Hematopoietic multipotent progenitor cell treated with erythropoietin and hydrocortisone succinate and interleukin-3 and kit ligand, for 17 days (in vitro differentiated cells): Measurements from ENCODE around the gene RUSF1.
A peak's percentile ranks its signal among the peaks of the same experiment; 100 is the strongest.
"Not testable (repeated sequence)": the region's sequence is repeated elsewhere in the genome, so short reads cannot be mapped to it uniquely, and the experiment has no call there.

Experiments
- DNase-seq: peaks from one replicate; pipeline ENCODE4 v3.0.0-alpha.2; 2015; ENCODE audit warnings: low spot score

RUSF1 gene

GRCh38 chr16:31487071-31487719, 21.0 kb downstream of the RUSF1 start:
- DNase-seq = no peak

DNA sequence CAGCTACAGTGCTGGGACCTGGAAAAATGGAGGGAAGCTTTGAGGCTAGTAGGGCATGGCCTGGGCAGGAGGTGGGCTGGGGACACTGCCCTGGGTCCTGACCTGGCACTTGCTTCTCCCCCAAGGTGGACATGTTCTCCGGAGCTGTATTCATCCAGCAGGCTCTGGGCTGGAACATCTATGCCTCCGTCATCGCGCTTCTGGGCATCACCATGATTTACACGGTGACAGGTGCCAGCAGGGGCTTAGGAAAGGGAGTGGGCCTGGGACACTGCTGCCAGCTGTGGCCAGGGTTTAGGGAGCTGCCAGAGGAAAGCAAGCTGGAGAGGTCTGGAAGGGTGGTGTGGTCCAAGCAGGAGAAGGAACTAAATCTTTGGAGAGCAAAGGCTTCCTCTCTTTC, 22.1 kb downstream of the RUSF1 start:
- no peak for DNase-seq

GRCh38 chr16:31485571-31485970, 22.6 kb downstream of the RUSF1 start:
- DNase-seq = no peak

GRCh38 chr16:31484491-31485171, 23.6 kb downstream of the RUSF1 start:
- no peak for DNase-seq

GRCh38 chr16:31484048-31484447, 24.1 kb downstream of the RUSF1 start:
- not testable (repeated sequence) for DNase-seq

DNA sequence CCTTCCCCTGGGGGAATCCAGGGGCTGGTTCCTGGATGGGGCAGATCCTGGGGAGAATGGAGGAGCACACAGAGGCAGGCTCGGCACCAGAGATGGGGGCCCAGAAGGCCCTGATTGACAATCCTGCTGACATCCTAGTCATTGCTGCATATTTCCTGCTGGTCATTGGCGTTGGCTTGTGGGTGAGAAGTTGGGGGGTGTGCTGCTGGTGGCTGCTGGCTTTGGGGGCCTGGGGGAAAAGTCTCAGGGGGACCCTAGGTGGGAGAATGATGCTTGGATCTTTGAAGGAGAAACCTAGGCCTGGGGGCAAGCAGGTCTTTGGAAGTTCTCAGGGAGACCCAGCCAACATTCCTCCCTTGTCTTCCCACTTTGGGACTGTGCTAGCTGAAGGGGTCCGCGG, 25.1 kb downstream of the RUSF1 start, which contains the start of gene SLC5A2:
SLC5A2 (plus strand) TSS at position 43 of the 400 bp plus-strand sequence; CDS start at position 57, 14 bp downstream.
- no peak for DNase-seq

GRCh38 chr16:31480851-31481536, 27.2 kb downstream of the RUSF1 start:
- peak; percentile 26 for DNase-seq

GRCh38 chr16:31479751-31480150, 28.4 kb downstream of the RUSF1 start:
- DNase-seq = no peak

GRCh38 chr16:31478956-31479355, 29.2 kb downstream of the RUSF1 start:
- no peak for DNase-seq

DNA sequence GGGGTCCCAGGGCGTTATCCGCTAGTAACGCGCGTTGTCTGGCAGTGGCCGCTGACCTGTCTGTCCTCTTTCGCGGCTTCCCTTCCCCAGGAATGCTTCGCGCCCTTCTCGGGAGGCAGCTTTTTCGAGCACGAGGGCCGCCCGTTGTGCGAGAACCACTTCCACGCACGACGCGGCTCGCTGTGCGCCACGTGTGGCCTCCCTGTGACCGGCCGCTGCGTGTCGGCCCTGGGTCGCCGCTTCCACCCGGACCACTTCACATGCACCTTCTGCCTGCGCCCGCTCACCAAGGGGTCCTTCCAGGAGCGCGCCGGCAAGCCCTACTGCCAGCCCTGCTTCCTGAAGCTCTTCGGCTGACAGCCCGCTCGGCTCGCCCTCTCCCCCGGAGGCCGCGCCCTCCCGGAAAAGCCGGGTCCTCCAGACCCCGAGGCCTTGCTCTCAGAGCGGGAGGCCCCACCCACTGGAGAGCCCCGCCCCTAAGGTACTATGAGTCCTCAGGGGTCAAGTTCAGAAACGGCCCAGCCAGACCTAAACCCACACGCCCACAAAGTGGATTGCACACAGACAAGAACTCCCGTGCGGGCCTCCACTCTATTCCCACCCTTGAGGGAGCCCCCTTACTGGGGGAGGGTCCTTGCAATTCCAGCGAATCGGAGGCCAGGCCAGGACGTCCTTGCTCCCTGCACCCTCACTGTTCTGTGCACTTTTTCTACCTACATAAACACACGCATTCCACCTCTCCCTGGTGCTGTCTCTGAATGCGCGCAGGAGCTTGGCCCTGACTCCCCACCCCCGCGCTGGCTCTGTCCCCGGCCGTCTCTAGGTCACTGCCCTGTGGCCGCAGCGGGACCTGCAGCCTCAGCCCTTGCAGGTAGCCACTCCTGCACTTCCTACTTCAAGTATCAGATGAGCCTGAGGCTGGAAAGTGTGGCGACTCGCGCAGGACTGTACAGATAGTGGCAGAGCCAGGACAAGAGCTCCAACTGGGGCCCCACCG, 30.7 kb downstream of the RUSF1 start:
- DNase-seq = peak; percentile 39

GRCh38 chr16:31476303-31477219, 31.6 kb downstream of the RUSF1 start:
- peak; percentile 81 for DNase-seq

DNA sequence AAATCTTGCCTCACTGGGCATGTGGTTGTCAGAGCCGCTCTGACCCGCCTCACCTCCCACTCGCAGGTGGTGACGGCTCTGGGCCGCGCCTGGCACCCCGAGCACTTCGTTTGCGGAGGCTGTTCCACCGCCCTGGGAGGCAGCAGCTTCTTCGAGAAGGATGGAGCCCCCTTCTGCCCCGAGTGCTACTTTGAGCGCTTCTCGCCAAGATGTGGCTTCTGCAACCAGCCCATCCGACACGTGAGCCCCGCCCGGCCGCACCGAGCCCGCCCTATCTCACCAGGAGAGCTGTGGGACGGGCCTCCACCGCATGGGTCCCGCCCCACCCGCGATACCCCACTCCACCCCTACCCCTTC, 32.3 kb downstream of the RUSF1 start:
- peak; percentile 52 for DNase-seq

DNA sequence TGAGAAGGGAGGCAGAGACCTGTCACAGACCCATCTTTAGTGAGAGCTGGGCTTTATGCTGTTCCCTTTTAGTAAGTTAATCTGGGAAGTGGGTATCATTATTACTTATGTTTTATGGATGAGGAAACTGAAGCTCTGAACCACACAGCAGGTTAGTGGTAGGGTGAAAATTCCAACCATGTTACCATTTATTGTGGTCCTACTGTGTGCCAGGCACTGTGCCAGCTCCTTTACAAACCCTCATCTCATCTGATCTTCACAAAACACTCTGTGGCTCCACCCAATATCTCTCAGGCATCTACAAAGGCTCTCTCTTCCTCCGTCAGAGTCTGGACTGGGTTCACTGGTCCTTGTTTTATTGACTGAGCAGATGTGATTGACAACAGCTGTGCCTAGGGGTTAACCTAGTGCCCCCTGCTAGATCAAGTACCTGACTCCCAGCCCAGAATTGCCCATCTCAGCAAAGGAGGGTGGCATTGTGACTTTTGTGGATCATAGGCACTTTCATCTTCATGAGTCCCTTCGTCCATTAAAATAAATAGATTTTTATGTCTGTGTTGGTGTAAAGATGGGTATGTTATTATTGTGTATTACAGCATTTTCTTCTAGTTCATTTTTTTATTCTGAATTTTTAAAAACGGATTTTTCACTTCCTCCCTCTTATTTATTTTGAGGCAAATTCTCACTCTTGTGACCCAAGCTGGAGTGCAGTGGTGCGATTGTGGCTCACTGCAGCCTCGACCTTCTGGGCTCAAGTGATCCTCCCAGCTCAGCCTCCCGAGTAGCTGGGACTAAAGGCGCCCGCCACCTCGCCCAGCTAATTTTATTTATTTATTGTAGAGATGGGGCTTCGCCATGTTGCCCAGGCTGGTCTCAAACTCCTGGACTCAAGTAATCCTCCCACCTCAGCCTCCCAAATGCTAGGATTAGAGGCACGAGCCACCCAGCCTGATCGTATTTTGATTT, 33.1 kb downstream of the RUSF1 start:
- no peak for DNase-seq

DNA sequence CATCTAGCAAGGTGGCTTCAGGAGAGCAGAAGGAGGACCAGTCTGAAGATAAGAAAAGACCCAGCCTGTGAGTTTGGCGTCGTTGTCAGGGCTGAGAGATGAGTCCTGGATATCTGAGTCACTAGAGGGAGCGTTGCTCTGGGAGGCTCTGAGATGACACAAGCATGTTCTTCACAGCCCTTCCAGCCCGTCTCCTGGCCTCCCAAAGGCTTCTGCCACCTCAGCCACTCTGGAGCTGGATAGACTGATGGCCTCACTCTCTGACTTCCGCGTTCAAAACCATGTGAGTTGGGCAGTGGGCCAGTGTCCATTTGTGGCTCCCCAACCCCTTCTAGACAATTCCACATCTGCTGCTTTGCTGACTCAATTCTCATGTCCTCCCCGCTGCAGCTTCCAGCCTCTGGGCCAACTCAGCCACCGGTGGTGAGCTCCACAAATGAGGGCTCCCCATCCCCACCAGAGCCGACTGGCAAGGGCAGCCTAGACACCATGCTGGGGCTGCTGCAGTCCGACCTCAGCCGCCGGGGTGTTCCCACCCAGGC, 33.9 kb downstream of the RUSF1 start:
- peak; percentile 61 for DNase-seq

DNA sequence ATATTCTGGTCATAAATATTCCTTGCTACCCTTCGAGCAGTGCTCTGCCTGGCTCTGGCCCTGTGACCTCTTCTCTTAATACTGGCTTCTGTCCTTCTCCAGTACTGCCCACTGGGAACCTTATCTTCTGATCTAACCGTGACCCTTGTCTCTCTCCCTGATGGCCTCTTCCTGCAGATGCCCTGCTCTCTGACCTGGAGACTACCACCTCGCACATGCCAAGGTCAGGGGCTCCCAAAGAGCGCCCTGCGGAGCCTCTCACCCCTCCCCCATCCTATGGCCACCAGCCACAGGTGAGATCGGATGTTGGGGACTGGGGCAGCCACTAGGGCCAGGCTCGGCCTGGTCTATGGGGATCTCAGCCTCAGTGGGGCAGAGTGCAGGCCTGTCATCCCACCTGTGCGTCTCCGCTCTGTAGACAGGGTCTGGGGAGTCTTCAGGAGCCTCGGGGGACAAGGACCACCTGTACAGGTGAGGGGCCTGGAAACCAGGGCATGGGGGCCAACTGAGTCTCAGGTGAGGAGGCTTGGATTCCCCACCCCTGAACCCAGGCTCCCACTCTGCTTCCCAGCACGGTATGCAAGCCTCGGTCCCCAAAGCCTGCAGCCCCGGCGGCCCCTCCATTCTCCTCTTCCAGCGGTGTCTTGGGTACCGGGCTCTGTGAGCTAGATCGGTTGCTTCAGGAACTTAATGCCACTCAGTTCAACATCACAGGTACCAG, 34.8 kb downstream of the RUSF1 start:
- no peak for DNase-seq

DNA sequence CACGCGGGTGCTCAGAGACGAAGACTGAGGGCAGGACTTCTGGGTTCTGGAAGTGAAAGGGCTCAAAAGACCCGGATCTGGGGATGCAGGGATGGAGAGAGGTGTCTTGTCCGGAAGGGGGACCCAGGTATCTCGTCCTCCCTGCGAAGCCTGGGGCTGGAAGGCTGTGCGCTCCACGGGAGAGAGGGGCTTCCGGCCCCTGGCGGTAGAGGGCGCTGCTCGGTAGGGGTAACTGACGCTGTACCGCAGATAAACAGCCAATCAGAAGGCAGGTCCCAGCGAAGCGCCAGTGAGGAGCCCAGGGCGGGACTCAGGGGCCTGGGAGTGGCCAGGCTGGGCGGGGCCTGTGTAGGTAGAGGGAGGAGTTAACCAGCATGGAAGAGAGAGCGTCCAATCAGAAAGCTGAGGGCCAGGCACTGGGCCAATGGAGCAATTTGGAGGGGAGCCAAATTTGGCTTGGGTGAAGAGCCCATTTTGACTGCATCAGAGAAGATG, 35.4 kb downstream of the RUSF1 start:
- DNase-seq = peak; percentile 97

DNA sequence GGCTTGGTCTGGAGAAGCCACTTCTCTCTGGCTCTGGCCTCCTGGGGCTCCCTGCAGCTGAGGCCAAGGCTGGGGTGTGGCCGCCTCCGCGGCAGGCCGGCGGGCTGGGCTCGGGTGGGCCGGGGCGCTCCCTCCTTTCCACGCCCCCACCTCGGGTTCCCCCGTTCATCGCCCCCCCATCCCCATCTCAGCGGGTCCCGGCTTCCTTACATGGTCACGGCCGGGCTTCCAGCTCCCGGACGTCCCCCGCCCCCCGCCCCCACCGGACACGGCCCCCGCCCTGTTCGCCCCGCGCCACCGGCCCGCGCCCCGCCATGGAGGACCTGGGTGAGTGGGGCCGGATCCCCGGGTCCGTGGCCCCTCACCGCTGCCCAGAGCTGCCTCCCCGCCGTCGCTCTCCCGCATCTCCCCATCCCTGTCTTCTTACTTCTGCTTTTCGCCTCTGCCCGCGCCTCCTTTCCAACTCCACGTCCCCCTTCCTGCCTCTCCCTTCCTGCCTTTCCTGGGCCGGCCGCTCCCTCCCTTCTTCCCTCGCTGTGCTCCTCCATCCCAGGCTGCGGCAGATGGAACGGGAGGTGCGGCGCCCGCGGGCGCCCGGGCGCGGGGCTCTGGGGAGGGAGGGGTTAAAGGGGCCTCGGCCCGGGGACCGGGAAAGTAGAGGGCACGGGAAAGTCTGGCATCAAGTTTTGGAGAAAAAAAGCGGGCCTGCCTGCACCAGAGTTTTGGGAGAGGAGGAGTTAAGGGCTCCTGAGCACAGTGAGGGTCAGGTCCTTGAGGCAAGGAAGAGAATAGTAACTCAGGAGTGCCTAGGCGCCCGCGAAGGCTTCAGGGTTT, 36.1 kb downstream of the RUSF1 start, which contains the start of gene TGFB1I1:
TGFB1I1 (plus strand) TSS at position 278 of the 834 bp plus-strand sequence; CDS start at position 315, 37 bp downstream.
- DNase-seq = peak; percentile 22
